Activated T-cell treated with anti-CD3 and anti-CD28 coated beads for 48 hours (primary cell): ENCODE results near the gene YBX2.
"Not testable (repeated sequence)": the region's sequence is repeated elsewhere in the genome, so short reads cannot be mapped to it uniquely, and the experiment has no call there.

Source experiments
- DNase-seq: peaks from one replicate; pipeline ENCODE4 v3.0.0-alpha.2; 2020; ENCODE audit warnings: low read depth

The YBX2 gene

GRCh38 chr17:7262935-7263800 is 31.3 kb downstream of the YBX2 start:
- DNase-seq: no peak

GRCh38 chr17:7262192-7262934 is 32.1 kb downstream of the YBX2 start, which contains the start of gene CLDN7:
Gene CLDN7, minus strand, starts transcription at chr17:7262478. Its CDS starts 435 bp downstream, at chr17:7262043.
- no peak for DNase-seq

- DNase-seq: no peak
These were observed 32.9 kb downstream of the YBX2 start for GRCh38 chr17:7261379-7262191.

- DNase-seq: no peak
These were observed 33.6 kb downstream of the YBX2 start for GRCh38 chr17:7260651-7261378.

GRCh38 chr17:7260151-7260550 is 34.3 kb downstream of the YBX2 start:
- DNase-seq: no peak

GRCh38 chr17:7259555-7259889 is 34.9 kb downstream of the YBX2 start:
- DNase-seq: no peak

GRCh38 chr17:7258731-7259554 is 35.5 kb downstream of the YBX2 start:
- no peak for DNase-seq

- no peak for DNase-seq
These were observed 37.5 kb downstream of the YBX2 start for GRCh38 chr17:7256766-7257456.

- no peak for DNase-seq
These were observed 39.9 kb downstream of the YBX2 start for GRCh38 chr17:7254511-7254910.

- DNase-seq: no peak
These were observed 41.4 kb downstream of the YBX2 start for GRCh38 chr17:7253082-7253481.

- DNase-seq: peak; percentile 86
These were observed 42.0 kb downstream of the YBX2 start, which contains the start of gene ELP5 for GRCh38 chr17:7252176-7253043. Gene ELP5, plus strand, starts transcription at chr17:7252215. Its CDS starts 336 bp downstream, at chr17:7252551.

- DNase-seq: peak; percentile 97
These were observed 42.7 kb downstream of the YBX2 start, which contains the start of gene CTDNEP1 for GRCh38 chr17:7251661-7252175. Gene CTDNEP1, minus strand, starts transcription at chr17:7251734. Its CDS starts 438 bp downstream, at chr17:7251296.

GRCh38 chr17:7250695-7251627 is 43.5 kb downstream of the YBX2 start:
- no peak for DNase-seq

- DNase-seq: no peak
These were observed 44.6 kb downstream of the YBX2 start for GRCh38 chr17:7249830-7250229.

GRCh38 chr17:7249214-7249613 is 45.2 kb downstream of the YBX2 start:
- no peak for DNase-seq

GRCh38 chr17:7248796-7249195 is 45.6 kb downstream of the YBX2 start:
- no peak for DNase-seq

GRCh38 chr17:7246779-7247178 is 47.7 kb downstream of the YBX2 start:
- no peak for DNase-seq

- not testable (repeated sequence) for DNase-seq
These were observed 50.6 kb downstream of the YBX2 start for GRCh38 chr17:7243838-7244237.
